T-cell (primary cell): ENCODE data around the gene CLEC7A. TPM values are rescaled to one million over a fixed set of nuclear protein-coding genes. Genes with fewer than 3 reads are reported as not detected.

Experiments used
- ATAC-seq, 4 experiments: fragments of 200-7000 bp in 3 of 4; fragments of 150-1000 bp in 1 of 4; cut with Tn5 transposase; replicated peaks in 1 of 4; 1 replicate in 3 of 4; 2 replicates in 1 of 4; pipeline ENCODE4 v1.10.0; 2021; ENCODE audit warnings: moderate library complexity in 3 of 4, mild to moderate bottlenecking in 2 of 4, moderate number of reproducible peaks in 1 of 4
- CTCF ChIA-PET, 2 donors: fragments of 300-600 bp; sonication (Branson Sonifier 250); formaldehyde crosslinking; loops; one replicate each; lab custom pipeline; 2022; ENCODE audit warnings: antibody characterized with exemption in 2 of 2; lab: Charles Lee
- POLR2A ChIA-PET, 2 donors: fragments of 300-600 bp; sonication (Branson Sonifier 250); formaldehyde crosslinking; loops; one replicate each; lab custom pipeline; 2022; ENCODE audit warnings: antibody characterized with exemption in 2 of 2; lab: Charles Lee
- DNase-seq, 35 experiments: peaks; one replicate each; pipeline versions ENCODE4 v3.0.0 to v3.0.0-alpha.2; 2013 to 2023
- H3K27ac ChIP-seq: one replicate; pipeline ENCODE4 v1.5.1; 2013; ENCODE audit warnings: low read length
- H3K27me3 ChIP-seq, 2 experiments: replicated peaks in 1 of 2; 1 replicate in 1 of 2; 2 replicates in 1 of 2; pipeline versions ENCODE4 v1.6.1 to v1.7.0; 2013; ENCODE audit warnings: low read length in 1 of 2, mixed read lengths in 1 of 2; ENCODE audit not compliant: control insufficient read depth in 2 of 2, insufficient read depth in 2 of 2; ENCODE audit errors: extremely low read depth in 1 of 2
- H3K36me3 ChIP-seq, 2 donors: 1 replicate in 1 of 2; 2 replicates in 1 of 2; pipeline versions ENCODE4 v1.6.1 to v1.7.0; 2013; ENCODE audit warnings: low read length in 1 of 2; ENCODE audit not compliant: control insufficient read depth in 2 of 2, insufficient read depth in 1 of 2; ENCODE audit errors: extremely low read depth in 1 of 2
- H3K4me1 ChIP-seq, 2 experiments: 1 replicate in 1 of 2; 2 replicates in 1 of 2; pipeline versions ENCODE4 v1.6.1 to v1.7.0; 2013; ENCODE audit warnings: low read length in 2 of 2, mixed read lengths in 1 of 2; ENCODE audit not compliant: insufficient read depth in 2 of 2, control insufficient read depth in 1 of 2; ENCODE audit errors: extremely low read depth in 1 of 2
- H3K4me3 ChIP-seq, 2 donors: 1 replicate in 1 of 2; 2 replicates in 1 of 2; pipeline versions ENCODE4 v1.5.1 to v1.7.0; 2013; ENCODE audit warnings: mild to moderate bottlenecking in 2 of 2, low read length in 1 of 2, moderate library complexity in 1 of 2; ENCODE audit not compliant: control insufficient read depth in 1 of 2; ENCODE audit errors: extremely low read depth in 1 of 2
- H3K9me3 ChIP-seq: 2 replicates; pipeline ENCODE4 v1.7.0; 2013
- H3K27ac Mint-ChIP-seq, 2 donors: one replicate each; pipeline ENCODE4 v1.8.0; 2020 to 2021; ENCODE audit warnings: mild to moderate bottlenecking in 2 of 2, mixed read lengths in 2 of 2
- H3K27me3 Mint-ChIP-seq, 2 donors: one replicate each; pipeline ENCODE4 v1.8.0; 2021 to 2022; ENCODE audit warnings: mixed read lengths in 2 of 2
- H3K36me3 Mint-ChIP-seq: one replicate; pipeline ENCODE4 v1.8.0; 2021; ENCODE audit warnings: mixed read lengths
- H3K4me1 Mint-ChIP-seq, 3 donors: one replicate each; pipeline ENCODE4 v1.8.0; 2020 to 2022; ENCODE audit warnings: mixed read lengths in 3 of 3, mild to moderate bottlenecking in 1 of 3
- H3K4me3 Mint-ChIP-seq, 3 donors: one replicate each; pipeline ENCODE4 v1.8.0; 2020 to 2022; ENCODE audit warnings: mild to moderate bottlenecking in 3 of 3, mixed read lengths in 3 of 3, moderate library complexity in 3 of 3
- H3K9me3 Mint-ChIP-seq, 3 donors: one replicate each; pipeline ENCODE4 v1.8.0; 2020 to 2022; ENCODE audit warnings: mixed read lengths in 3 of 3
- WGBS: methylation state at CpG from one replicate; pipeline ENCODE4 v1.1.5; 2013; ENCODE audit warnings: missing lambda C conversion rate; ENCODE audit not compliant: insufficient coverage; 5-methylcytosine and 5-hydroxymethylcytosine counted together
- total RNA-seq, 35 experiments: library from RNA in 6 of 35; stranded (reverse) in 6 of 35; fragments of 120-200 nt in 1 of 35; gene quantifications; one replicate each; pipeline versions ENCODE4 v1.2.1 to v1.2.4 and lab custom pipeline; 2013 to 2026

The CLEC7A gene
- 1 to 10 TPM in 2 of 5 donors, under 1 TPM in 3; 0.15 to 1.6 (median 0.49) TPM for total RNA-seq
- 1.7 TPM for total RNA-seq (2013)
- total RNA-seq (lab: John Stamatoyannopoulos, UW): 0 to 5.5 (median 0.74) reads per million in 29 experiments

GRCh38 chr12:10130042-10130441 lies at the start of gene CLEC7A:
TSS of gene CLEC7A (minus strand) at chr12:10130199. CDS start at chr12:10130082, 117 bp downstream.
- Histone ChIP-seq H3K4me3 (no peak within 1 kb of the TSS), H3K36me3 (no peaks in the 10 kb centered on the region), H3K27me3 (peaks cover 0 to 2% of the 10 kb centered on the region in 2 experiments), H3K4me1 (peaks cover 0 to 3% of the 10 kb centered on the region in 2 experiments), H3K27ac (no peak within 1 kb of the TSS), H3K9me3 (no peaks in the 10 kb centered on the region)
- POLR2A ChIA-PET: no interaction called here
- Mint-ChIP-seq H3K36me3 (no peaks in the 10 kb centered on the region), H3K4me3 (no peak within 1 kb of the TSS), H3K4me1 (peaks cover 5 to 8% (median 6%) of the 10 kb centered on the region in 3 donors), H3K9me3 (no peaks in the 10 kb centered on the region), H3K27me3 (peaks cover 0 to 2% of the 10 kb centered on the region in 2 donors), H3K27ac (no peak within 1 kb of the TSS)
- ATAC-seq: peak in 2 of 4 experiments; percentile 29 to 35
- 0% methylated on average over 1 of the region's 1 CpG for WGBS
- DNase-seq: peak in 1 of 35 experiments; percentile 7
- CTCF ChIA-PET: interaction anchor here (0.5 to 2.1 kb wide), 7 partner anchors 10 to 1847 kb away, joined by 3 to 10 read pairs (median 5); no protein-coding TSS in a partner anchor

- H3K9me3 ChIP-seq: no peaks in the 10 kb centered on the region
- ATAC-seq: no peak
- no peak overlapping the region for H3K4me3 Mint-ChIP-seq
- no peaks in the 10 kb centered on the region for H3K36me3 Mint-ChIP-seq
- POLR2A ChIA-PET: no interaction called here
- 100% methylated on average over 1 of the region's 5 CpGs for WGBS
- H3K27ac Mint-ChIP-seq: no peak overlapping the region
- no peak for DNase-seq
- peaks cover 0 to 3% (median 0%) of the 10 kb centered on the region in 3 donors for H3K4me1 Mint-ChIP-seq
- CTCF ChIA-PET: no interaction called here
- no peak overlapping the region for H3K4me3 ChIP-seq
- H3K27ac ChIP-seq: no peak overlapping the region
- no peaks in the 10 kb centered on the region for H3K36me3 ChIP-seq
- peaks cover 0 to 13% of the 10 kb centered on the region in 2 experiments for H3K27me3 ChIP-seq
- H3K4me1 ChIP-seq: no peaks in the 10 kb centered on the region
- H3K27me3 Mint-ChIP-seq: peaks cover 15 to 38% of the 10 kb centered on the region in 2 donors
- no peaks in the 10 kb centered on the region for H3K9me3 Mint-ChIP-seq
Observed at GRCh38 chr12:10179776-10180181, 49.8 kb upstream of the CLEC7A start.

- ChIA-PET POLR2A (no interaction called here), CTCF (no interaction called here)
- no peak within 1 kb of the TSS for H3K4me3 ChIP-seq
- no peaks in the 10 kb centered on the region for H3K4me1 ChIP-seq
- Mint-ChIP-seq H3K36me3 (no peaks in the 10 kb centered on the region), H3K4me1 (peaks cover 0 to 3% (median 0%) of the 10 kb centered on the region in 3 donors), H3K4me3 (no peak within 1 kb of the TSS), H3K9me3 (no peaks in the 10 kb centered on the region), H3K27me3 (peaks cover 21 to 36% of the 10 kb centered on the region in 2 donors), H3K27ac (no peak within 1 kb of the TSS)
- no CpG with 5 or more reads among the region's 4 CpGs for WGBS
- H3K9me3 ChIP-seq: no peaks in the 10 kb centered on the region
- H3K27me3 ChIP-seq: peaks cover 0 to 8% of the 10 kb centered on the region in 2 experiments
- no peaks in the 10 kb centered on the region for H3K36me3 ChIP-seq
- DNase-seq (no peak), ATAC-seq (no peak)
- no peak within 1 kb of the TSS for H3K27ac ChIP-seq
Observed at GRCh38 chr12:10178821-10179220, 48.8 kb upstream of the CLEC7A start, which contains the start of gene TMEM52B. TSS of gene TMEM52B (plus strand) at chr12:10179032. CDS start at chr12:10179575, 543 bp downstream.

- ATAC-seq: no peak
- no peaks in the 10 kb centered on the region for H3K36me3 Mint-ChIP-seq
- no peak for DNase-seq
- no peaks in the 10 kb centered on the region for H3K36me3 ChIP-seq
- 79% methylated on average over 4 of the region's 5 CpGs for WGBS
- no peak overlapping the region for H3K4me3 Mint-ChIP-seq
- H3K4me1 ChIP-seq: no peaks in the 10 kb centered on the region
- no peaks in the 10 kb centered on the region for H3K9me3 Mint-ChIP-seq
- no peaks in the 10 kb centered on the region for H3K4me1 Mint-ChIP-seq
- H3K27ac ChIP-seq: no peak overlapping the region
- H3K27ac Mint-ChIP-seq: no peak overlapping the region
- CTCF ChIA-PET: no interaction called here
- peaks cover 0 to 2% of the 10 kb centered on the region in 2 experiments for H3K27me3 ChIP-seq
- H3K9me3 ChIP-seq: no peaks in the 10 kb centered on the region
- POLR2A ChIA-PET: no interaction called here
- peaks cover 27 to 38% of the 10 kb centered on the region in 2 donors for H3K27me3 Mint-ChIP-seq
- H3K4me3 ChIP-seq: no peak overlapping the region
Observed at GRCh38 chr12:10175846-10176636, 46.0 kb upstream of the CLEC7A start.

- peaks cover 30 to 38% of the 10 kb centered on the region in 2 donors for H3K27me3 Mint-ChIP-seq
- DNase-seq (no peak), ATAC-seq (no peak)
- no peaks in the 10 kb centered on the region for H3K9me3 ChIP-seq
- peaks cover 0 to 2% of the 10 kb centered on the region in 2 experiments for H3K27me3 ChIP-seq
- no peaks in the 10 kb centered on the region for H3K36me3 Mint-ChIP-seq
- H3K4me3 Mint-ChIP-seq: no peak overlapping the region
- no peaks in the 10 kb centered on the region for H3K4me1 Mint-ChIP-seq
- H3K27ac Mint-ChIP-seq: no peak overlapping the region
- H3K4me3 ChIP-seq: no peak overlapping the region
- ChIA-PET CTCF (no interaction called here), POLR2A (no interaction called here)
- no CpG with 5 or more reads among the region's 2 CpGs for WGBS
- no peaks in the 10 kb centered on the region for H3K4me1 ChIP-seq
- H3K9me3 Mint-ChIP-seq: no peaks in the 10 kb centered on the region
- no peaks in the 10 kb centered on the region for H3K36me3 ChIP-seq
- H3K27ac ChIP-seq: no peak overlapping the region
Observed at GRCh38 chr12:10174986-10175614, 45.1 kb upstream of the CLEC7A start.

GRCh38 chr12:10171973-10172728 lies 42.2 kb upstream of the CLEC7A start, which contains the start of gene OLR1:
TSS of gene OLR1 (minus strand) at chr12:10172132. CDS start at chr12:10172077, 55 bp downstream.
- ATAC-seq (no peak), DNase-seq (no peak)
- Histone ChIP-seq H3K4me3 (no peak within 1 kb of the TSS), H3K36me3 (no peaks in the 10 kb centered on the region), H3K4me1 (no peaks in the 10 kb centered on the region), H3K27me3 (no peaks in the 10 kb centered on the region), H3K9me3 (no peaks in the 10 kb centered on the region), H3K27ac (no peak within 1 kb of the TSS)
- WGBS: 82% methylated on average over 2 of the region's 7 CpGs
- H3K27me3 Mint-ChIP-seq: peaks cover 26 to 33% of the 10 kb centered on the region in 2 donors
- no peaks in the 10 kb centered on the region for H3K36me3 Mint-ChIP-seq
- no peaks in the 10 kb centered on the region for H3K4me1 Mint-ChIP-seq
- CTCF ChIA-PET: interaction anchor here in 1 of 2 donors (1.3 kb wide), 1 partner anchor 19 kb away, joined by 4 read pairs; no protein-coding TSS in a partner anchor
- H3K27ac Mint-ChIP-seq: no peak within 1 kb of the TSS
- H3K9me3 Mint-ChIP-seq: no peaks in the 10 kb centered on the region
- no peak within 1 kb of the TSS for H3K4me3 Mint-ChIP-seq
- POLR2A ChIA-PET: interaction anchor here in 1 of 2 donors (0.7 kb wide), 1 partner anchor 11 kb away, joined by 3 read pairs; no protein-coding TSS in a partner anchor
